IMR-90 (cell line): ENCODE measurements around the gene SNRNP40. TPM values are rescaled to one million over a fixed set of nuclear protein-coding genes. Genes with fewer than 3 reads are reported as not detected.

Experiments
- ATAC-seq: fragments of 200-7000 bp; cut with Tn5 transposase; 2 replicates; pipeline ENCODE4 v1.9.1; 2020; ENCODE audit warnings: low read depth, mild to moderate bottlenecking, moderate library complexity
- BruUV-seq: library from RNA; stranded (reverse); fragments of 400-500 nt; replicated peaks from 2 replicates; lab custom pipeline; 2021; lab: Mats Ljungman, UMichigan
- CTCF ChIA-PET: fragments of 300-600 bp; formaldehyde crosslinking; extraction: SDS; loops from one replicate; lab custom pipeline; 2021; ENCODE audit warnings: antibody characterized with exemption; lab: Yijun Ruan, JAX
- POLR2A ChIA-PET: fragments of 300-600 bp; sonication (Branson Sonifier 250); formaldehyde crosslinking; loops from one replicate; lab custom pipeline; 2022; ENCODE audit warnings: antibody characterized with exemption; ENCODE audit not compliant: unreplicated experiment; lab: Charles Lee
- DNase-seq: peaks from one replicate; pipeline ENCODE4 v3.0.0; 2013
- H2AFZ ChIP-seq: replicated peaks from 2 replicates; pipeline ENCODE3; 2013; ENCODE audit warnings: low read length, mild to moderate bottlenecking; ENCODE audit not compliant: poor library complexity
- H2AK5ac ChIP-seq: 2 replicates; pipeline ENCODE4 v1.6.1; 2013; ENCODE audit warnings: low read depth, low read length, inconsistent platforms
- H2AK9ac ChIP-seq: replicated peaks from 2 replicates; pipeline ENCODE3; 2013; ENCODE audit warnings: mild to moderate bottlenecking, low read depth, low read length, moderate library complexity; ENCODE audit not compliant: poor library complexity
- H2BK120ac ChIP-seq: 2 replicates; pipeline ENCODE4 v1.6.1; 2013; ENCODE audit warnings: low read depth, low read length, inconsistent platforms
- H2BK15ac ChIP-seq: 3 replicates; pipeline ENCODE4 v1.6.1; 2013; ENCODE audit warnings: low read depth, low read length, inconsistent platforms
- H2BK20ac ChIP-seq: 2 replicates; pipeline ENCODE4 v1.6.1; 2013; ENCODE audit warnings: low read depth, mild to moderate bottlenecking, inconsistent platforms, low read length, moderate library complexity
- H2BK5ac ChIP-seq: 2 replicates; pipeline ENCODE4 v1.6.1; 2013; ENCODE audit warnings: mild to moderate bottlenecking, low read depth, low read length, inconsistent platforms; ENCODE audit not compliant: poor library complexity, severe bottlenecking
- H3K14ac ChIP-seq: replicated peaks from 2 replicates; pipeline ENCODE4 v1.6.1; 2013; ENCODE audit warnings: low read depth, low read length, inconsistent platforms
- H3K18ac ChIP-seq: 2 replicates; pipeline ENCODE4 v1.6.1; 2013; ENCODE audit warnings: low read depth, low read length, control low read depth
- H3K23ac ChIP-seq: 2 replicates; pipeline ENCODE4 v1.6.1; 2013; ENCODE audit warnings: low read depth, low read length, inconsistent platforms
- H3K27ac ChIP-seq: 2 replicates; pipeline ENCODE4 v1.5.1; 2013; ENCODE audit warnings: mild to moderate bottlenecking, control low read depth, low read length; ENCODE audit not compliant: insufficient read depth
- H3K27me3 ChIP-seq: 2 replicates; pipeline ENCODE4 v1.6.1; 2013; ENCODE audit warnings: low read length; ENCODE audit not compliant: control insufficient read depth, insufficient read depth
- H3K36me3 ChIP-seq: 2 replicates; pipeline ENCODE4 v1.6.1; 2013; ENCODE audit warnings: low read length, mixed read lengths; ENCODE audit not compliant: control insufficient read depth, insufficient read depth
- H3K4ac ChIP-seq: 2 replicates; pipeline ENCODE4 v1.6.1; 2013; ENCODE audit warnings: low read depth, low read length, inconsistent platforms
- H3K4me1 ChIP-seq: 2 replicates; pipeline ENCODE4 v1.6.1; 2013; ENCODE audit warnings: low read length, mixed read lengths; ENCODE audit not compliant: control insufficient read depth, insufficient read depth
- H3K4me2 ChIP-seq: 2 replicates; pipeline ENCODE4 v1.6.1; 2013; ENCODE audit warnings: low read depth, mild to moderate bottlenecking, control low read depth, low read length, moderate library complexity
- H3K4me3 ChIP-seq: 2 replicates; pipeline ENCODE4 v1.5.1; 2013; ENCODE audit warnings: low read depth, mild to moderate bottlenecking, control low read depth, low read length, moderate library complexity; ENCODE audit not compliant: insufficient read depth
- H3K56ac ChIP-seq: 2 replicates; pipeline ENCODE4 v1.6.1; 2013; ENCODE audit warnings: low read length, inconsistent platforms; ENCODE audit not compliant: insufficient read depth; ENCODE audit errors: extremely low read depth
- H3K79me1 ChIP-seq, 2 experiments: 2 replicates each; pipeline ENCODE4 v1.6.1; 2013; ENCODE audit warnings: low read length in 2 of 2, inconsistent platforms in 1 of 2, low read depth in 1 of 2
- H3K9ac ChIP-seq: 2 replicates; pipeline ENCODE4 v1.6.1; 2013; ENCODE audit warnings: low read depth, low read length, control low read depth
- H3K9me1 ChIP-seq: 2 replicates; pipeline ENCODE4 v1.6.1; 2013; ENCODE audit warnings: low read length, inconsistent platforms; ENCODE audit not compliant: insufficient read depth
- H3K9me3 ChIP-seq: 2 replicates; pipeline ENCODE4 v1.6.1; 2013; ENCODE audit warnings: low read length; ENCODE audit not compliant: control insufficient read depth, insufficient read depth
- H4K20me1 ChIP-seq: 2 replicates; pipeline ENCODE4 v1.6.1; 2013; ENCODE audit warnings: low read length, inconsistent platforms; ENCODE audit not compliant: insufficient read depth
- H4K5ac ChIP-seq: 2 replicates; pipeline ENCODE4 v1.6.1; 2013; ENCODE audit warnings: mild to moderate bottlenecking, low read depth, low read length, control low read depth
- H4K8ac ChIP-seq, 2 experiments: 2 replicates each; pipeline ENCODE4 v1.6.1; 2013; ENCODE audit warnings: low read depth in 2 of 2, low read length in 2 of 2, control low read depth in 1 of 2, inconsistent platforms in 1 of 2
- H4K91ac ChIP-seq: 2 replicates; pipeline ENCODE4 v1.6.1; 2013; ENCODE audit warnings: low read depth, low read length, inconsistent platforms; ENCODE audit not compliant: insufficient read depth
- BHLHE40 ChIP-seq: fragments of 150-350 bp; IDR thresholded peaks from 2 replicates; pipeline ENCODE4 v1.6.1; 2016; ENCODE audit warnings: mild to moderate bottlenecking, low read depth, low read length
- CEBPB ChIP-seq: IDR thresholded peaks from 2 replicates; pipeline ENCODE4 v1.6.1; 2012; ENCODE audit warnings: low read depth, low read length, improper control_type of control experiment
- CHD1 ChIP-seq: IDR thresholded peaks from 2 replicates; pipeline ENCODE4 v1.6.1; 2012; ENCODE audit warnings: low read depth, low read length, improper control_type of control experiment
- CTCF ChIP-seq: conservative IDR thresholded peaks from 2 replicates; pipeline ENCODE4 v1.5.1; 2012; ENCODE audit warnings: mild to moderate bottlenecking, low read depth, low read length, improper control_type of control experiment
- ELK1 ChIP-seq: fragments of 150-350 bp; IDR thresholded peaks from 2 replicates; pipeline ENCODE4 v1.6.1; 2016; ENCODE audit warnings: low read depth, mild to moderate bottlenecking, low read length, moderate library complexity, borderline replicate concordance
- FOS ChIP-seq: fragments of 150-350 bp; IDR thresholded peaks from 2 replicates; pipeline ENCODE4 v1.6.1; 2016; ENCODE audit warnings: low read depth, low read length
- MAFK ChIP-seq: IDR thresholded peaks from 2 replicates; pipeline ENCODE4 v1.6.1; 2012; ENCODE audit warnings: low read depth, low read length, improper control_type of control experiment
- MAZ ChIP-seq: IDR thresholded peaks from 2 replicates; pipeline ENCODE4 v1.6.1; 2012; ENCODE audit warnings: low read depth, mild to moderate bottlenecking, low read length, improper control_type of control experiment, moderate library complexity, borderline replicate concordance
- MXI1 ChIP-seq: IDR thresholded peaks from 2 replicates; pipeline ENCODE4 v1.6.1; 2012; ENCODE audit warnings: low read depth, mild to moderate bottlenecking, low read length, moderate library complexity, borderline replicate concordance
- NFE2L2 ChIP-seq: fragments of 150-350 bp; IDR thresholded peaks from 2 replicates; pipeline ENCODE4 v1.6.1; 2016; ENCODE audit warnings: low read depth, mild to moderate bottlenecking, low read length
- POLR2A ChIP-seq: IDR thresholded peaks from 2 replicates; pipeline ENCODE4 v1.6.1; 2012; ENCODE audit warnings: mild to moderate bottlenecking, low read depth, low read length
- RAD21 ChIP-seq: IDR thresholded peaks from 2 replicates; pipeline ENCODE4 v1.6.1; 2012; ENCODE audit warnings: low read length, improper control_type of control experiment
- RCOR1 ChIP-seq: IDR thresholded peaks from 2 replicates; pipeline ENCODE4 v1.6.1; 2012; ENCODE audit warnings: mild to moderate bottlenecking, low read length, improper control_type of control experiment; ENCODE audit not compliant: insufficient replicate concordance
- RFX5 ChIP-seq: IDR thresholded peaks from 2 replicates; pipeline ENCODE4 v1.8.0; 2012; ENCODE audit warnings: low read depth, mild to moderate bottlenecking, low read length, moderate library complexity
- SMC3 ChIP-seq: fragments of 150-350 bp; IDR thresholded peaks from 2 replicates; pipeline ENCODE4 v1.6.1; 2016; ENCODE audit warnings: low read depth, mild to moderate bottlenecking, antibody characterized with exemption, low read length, moderate library complexity
- USF2 ChIP-seq: fragments of 150-350 bp; IDR thresholded peaks from 2 replicates; pipeline ENCODE4 v1.6.1; 2017; ENCODE audit warnings: mild to moderate bottlenecking, antibody characterized with exemption, low read length, low read depth
- WGBS, 2 experiments: methylation state at CpG; one replicate each; pipeline versions ENCODE4 v1.1.5 to v1.1.7; 2013; ENCODE audit warnings: missing lambda C conversion rate in 2 of 2; ENCODE audit not compliant: insufficient read length in 1 of 2; ENCODE audit errors: extremely low coverage in 2 of 2; 5-methylcytosine and 5-hydroxymethylcytosine counted together
- dilution Hi-C: fragments of 300-500 bp; cut with HindIII; formaldehyde crosslinking; loops from one replicate; pipeline ENCODE4 v1.14.3; 2018; ENCODE audit warnings: low sequenced_read_pairs; ENCODE audit not compliant: unreplicated experiment
- in situ Hi-C: fragments of 300-500 bp; cut with MboI; formaldehyde crosslinking; loops from 3 replicates; pipeline ENCODE4 v1.14.3; 2019; ENCODE audit warnings: low sequenced_read_pairs, inconsistent platforms, mixed read lengths
- intact Hi-C: fragments of 100-400 bp; cut with micrococcal nuclease; formaldehyde crosslinking; loops from 2 replicates; pipeline ENCODE4 v1.10.0; 2022
- polyA plus RNA-seq, 3 experiments: library from polyadenylated mRNA; depleted of rRNA; stranded (reverse); fragments of >200 nt; gene quantifications; 2 replicates each; pipeline ENCODE4 v1.2.3, GENCODE V29; 2012; ENCODE audit warnings: low replicate concordance in 1 of 3
- total RNA-seq: library from RNA; depleted of rRNA; stranded (reverse); fragments of >200 nt; gene quantifications from 2 replicates; pipeline ENCODE4 v1.2.3, GENCODE V29; 2012

The SNRNP40 gene
- total and polyA plus RNA-seq, 2 of the 4 experiments (the other 2 are of a cell fraction) = 52.3 to 178 TPM

- no peak overlapping the region for H2BK120ac ChIP-seq
- no peaks in the 10 kb centered on the region for H3K4me1 ChIP-seq
- H3K27ac ChIP-seq = no peak overlapping the region
- H2AK5ac ChIP-seq = no peak overlapping the region
- no peak overlapping the region for H3K4me2 ChIP-seq
- no peaks in the 10 kb centered on the region for H4K20me1 ChIP-seq
- peaks cover 23% of the 10 kb centered on the region for H3K27me3 ChIP-seq
- H4K8ac ChIP-seq = no peak overlapping the region
- POLR2A ChIA-PET = no interaction called here
- CTCF ChIA-PET = interaction anchor here (0.5 kb wide), 1 partner anchor 83 kb away, joined by 4 read pairs; no protein-coding TSS in a partner anchor
- no peaks in the 10 kb centered on the region for H3K79me1 ChIP-seq
- no peaks in the 10 kb centered on the region for H3K9me1 ChIP-seq
- no CpG with 5 or more reads among the region's 4 CpGs for WGBS, 2 experiments
- H3K36me3 ChIP-seq = no peaks in the 10 kb centered on the region
- H3K56ac ChIP-seq = no peak overlapping the region
- no peak overlapping the region for H3K23ac ChIP-seq
- H2AFZ ChIP-seq = no peak overlapping the region
- no peak overlapping the region for H2BK5ac ChIP-seq
- no peak overlapping the region for H3K9ac ChIP-seq
- dilution Hi-C loops (no loop called here), in situ Hi-C loops (no loop called here), intact Hi-C loops (no loop called here)
- peak; percentile 31 for DNase-seq
- no peak overlapping the region for H3K4me3 ChIP-seq
- H3K4ac ChIP-seq = no peak overlapping the region
- H3K9me3 ChIP-seq = no peaks in the 10 kb centered on the region
- no TSS peak for BruUV-seq
- ATAC-seq = no peak
- no peak overlapping the region for H4K5ac ChIP-seq
- H2BK20ac ChIP-seq = no peak overlapping the region
- no peak overlapping the region for H2AK9ac ChIP-seq
- H2BK15ac ChIP-seq = no peak overlapping the region
- no peak overlapping the region for H3K18ac ChIP-seq
- no peak overlapping the region for H3K14ac ChIP-seq
- TF ChIP-seq BHLHE40 = no peak
- TF ChIP-seq RFX5 = no peak
- no peak for TF ChIP-seq MAZ
- TF ChIP-seq USF2 = no peak
- TF ChIP-seq CEBPB = no peak
- no peak for TF ChIP-seq RCOR1
- TF ChIP-seq FOS = no peak
- TF ChIP-seq ELK1 = no peak
- TF ChIP-seq MXI1 = no peak
- no peak for TF ChIP-seq NFE2L2
- TF ChIP-seq CTCF = no peak
- TF ChIP-seq RAD21 = no peak
- no peak for TF ChIP-seq MAFK
- no peak for TF ChIP-seq CHD1
- TF ChIP-seq POLR2A = no peak
- no peak for TF ChIP-seq SMC3
- H4K91ac ChIP-seq = no peak overlapping the region
These were observed 52.3 kb downstream of the SNRNP40 start for GRCh38 chr1:31244326-31244725.
